Spinal cord (tissue), 10 donors: Measurements from ENCODE around the gene RMDN2. TPM values are rescaled to one million over a fixed set of nuclear protein-coding genes. Genes with fewer than 3 reads are reported as not detected.

Source experiments
- DNase-seq, 6 donors: peaks; one replicate each; pipeline versions ENCODE4 v3.0.0 to v3.0.0-alpha.2; 2013 to 2015; ENCODE audit warnings: low spot score in 6 of 6, low read depth in 4 of 6
- H3K27ac ChIP-seq: one replicate; pipeline ENCODE4 v1.5.1; 2013; ENCODE audit warnings: low read depth, low read length, control low read depth
- H3K27me3 ChIP-seq: one replicate; pipeline ENCODE4 v1.6.1; 2013; ENCODE audit warnings: low read length; ENCODE audit not compliant: control insufficient read depth, insufficient read depth
- H3K36me3 ChIP-seq: one replicate; pipeline ENCODE4 v1.6.1; 2013; ENCODE audit warnings: low read length; ENCODE audit not compliant: control insufficient read depth, insufficient read depth
- H3K4me1 ChIP-seq: one replicate; pipeline ENCODE4 v1.6.1; 2013; ENCODE audit warnings: low read length; ENCODE audit not compliant: control insufficient read depth, insufficient read depth
- H3K4me3 ChIP-seq: one replicate; pipeline ENCODE4 v1.5.1; 2013; ENCODE audit warnings: low read depth, low read length, control low read depth
- H3K9me3 ChIP-seq: one replicate; pipeline ENCODE4 v1.6.1; 2013; ENCODE audit warnings: low read length; ENCODE audit not compliant: control insufficient read depth, insufficient read depth
- WGBS: methylation state at CpG from one replicate; pipeline ENCODE4 v1.1.5; 2013; ENCODE audit warnings: missing lambda C conversion rate; ENCODE audit not compliant: insufficient coverage; 5-methylcytosine and 5-hydroxymethylcytosine counted together
- long read RNA-seq, 4 donors: transcript quantifications; one replicate each; lab custom pipeline, GENCODE V29; 2026
- polyA plus RNA-seq, 2 donors: library from polyadenylated mRNA; unstranded; fragments of 120-200 nt; gene quantifications; one replicate each; pipeline ENCODE4 v1.2.1, GENCODE V29; 2013; ENCODE audit not compliant: insufficient read length in 2 of 2
- total RNA-seq, 2 donors: library from RNA; depleted of rRNA in 1 of 2; stranded (reverse); fragments of 120-200 nt in 1 of 2; fragments of >200 nt in 1 of 2; gene quantifications; one replicate each; pipeline versions ENCODE4 v1.2.3 to v1.2.4, GENCODE V29; 2013 to 2014
- donor health status: healthy.

RMDN2 gene, protein sequence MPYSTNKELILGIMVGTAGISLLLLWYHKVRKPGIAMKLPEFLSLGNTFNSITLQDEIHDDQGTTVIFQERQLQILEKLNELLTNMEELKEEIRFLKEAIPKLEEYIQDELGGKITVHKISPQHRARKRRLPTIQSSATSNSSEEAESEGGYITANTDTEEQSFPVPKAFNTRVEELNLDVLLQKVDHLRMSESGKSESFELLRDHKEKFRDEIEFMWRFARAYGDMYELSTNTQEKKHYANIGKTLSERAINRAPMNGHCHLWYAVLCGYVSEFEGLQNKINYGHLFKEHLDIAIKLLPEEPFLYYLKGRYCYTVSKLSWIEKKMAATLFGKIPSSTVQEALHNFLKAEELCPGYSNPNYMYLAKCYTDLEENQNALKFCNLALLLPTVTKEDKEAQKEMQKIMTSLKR
- total RNA-seq (10 to 100 TPM; 14.6 to 16.7 TPM), polyA plus RNA-seq (1 to 10 TPM; 5.4 to 8.1 TPM)
- long read RNA-seq, donor 1, partial matches to known transcripts: 0 of 3 reads
- long read RNA-seq, donor 1, other reads (novel, unspliced or antisense): 0 of 3 reads
- long read RNA-seq, donor 2: 0 reads
- long read RNA-seq, donor 3: 0 reads
- long read RNA-seq, donor 4, partial matches to known transcripts: 7 of 9 reads
- long read RNA-seq, donor 4, other reads (novel, unspliced or antisense): 0 of 9 reads

DNA sequence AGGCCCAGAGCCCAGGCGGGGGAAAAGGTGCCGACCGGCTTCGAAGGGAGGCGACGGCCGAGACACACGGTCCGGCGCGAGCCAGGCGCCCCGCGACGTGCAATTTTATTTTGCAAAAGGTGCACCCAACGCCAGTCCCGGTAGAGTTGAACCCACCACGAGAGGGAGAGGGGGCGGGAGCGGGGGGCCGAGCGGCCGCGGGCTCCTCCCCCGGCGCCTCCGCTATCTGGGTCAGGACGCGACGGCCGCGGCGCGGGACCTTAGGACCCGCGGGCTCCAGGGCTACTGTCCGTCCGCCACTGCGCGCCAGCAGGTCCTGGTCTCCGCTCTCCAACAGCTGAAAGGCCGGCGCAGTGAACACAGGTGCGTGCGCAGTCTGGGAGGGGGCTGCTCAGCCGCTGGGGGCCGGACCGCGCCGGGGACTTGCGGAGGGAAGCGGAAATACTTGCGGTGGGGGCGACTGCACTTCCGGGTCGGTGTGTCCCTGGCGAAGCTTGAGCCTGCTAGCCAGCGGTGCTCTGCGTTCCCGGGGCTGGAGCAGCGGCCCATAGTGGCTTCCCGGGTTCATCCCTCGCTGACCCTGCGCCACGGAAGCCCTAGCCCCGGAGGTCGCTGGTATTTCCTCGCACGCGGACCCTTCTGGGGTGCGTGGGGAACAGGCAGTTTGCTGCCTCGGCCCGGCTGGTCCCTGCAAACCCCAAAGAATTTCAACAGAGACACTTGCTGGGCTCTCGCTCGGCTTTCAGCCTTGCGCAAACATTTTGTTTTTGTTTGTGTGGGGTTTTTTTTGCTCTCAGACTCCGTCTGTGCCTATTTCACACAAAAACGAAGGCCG is at the start of gene RMDN2:
Gene RMDN2 (plus strand): TSS at position 225 of the 835 bp plus-strand sequence. CDS start 3,991 bp downstream, outside the sequence.
- Histone ChIP-seq H3K4me3 (peak within 1 kb of the TSS; percentile 80), H3K9me3 (no peaks in the 10 kb centered on the region), H3K36me3 (peaks cover under 1% of the 10 kb centered on the region), H3K4me1 (peaks cover 4% of the 10 kb centered on the region), H3K27ac (peak within 1 kb of the TSS; percentile 89), H3K27me3 (no peaks in the 10 kb centered on the region)
- under 1% methylated on average over 72 of the region's 79 CpGs for WGBS
- DNase-seq: peak; percentile 79 to 98 (median 82)

GRCh38 chr2:37875403-37875906 is 49.6 kb upstream of the RMDN2 start:
- H3K36me3 ChIP-seq: no peaks in the 10 kb centered on the region
- H3K4me3 ChIP-seq: no peak overlapping the region
- peaks cover 2% of the 10 kb centered on the region for H3K27me3 ChIP-seq
- no peak overlapping the region for H3K27ac ChIP-seq
- peak in 1 of 6 donors; percentile 20 for DNase-seq
- no peaks in the 10 kb centered on the region for H3K9me3 ChIP-seq
- WGBS: 19% methylated on average over 5 of the region's 15 CpGs
- H3K4me1 ChIP-seq: peaks cover 19% of the 10 kb centered on the region

- Histone ChIP-seq H3K4me3 (no peak overlapping the region), H3K9me3 (no peaks in the 10 kb centered on the region), H3K4me1 (peaks cover 13% of the 10 kb centered on the region), H3K27me3 (peaks cover 4% of the 10 kb centered on the region), H3K36me3 (no peaks in the 10 kb centered on the region), H3K27ac (no peak overlapping the region)
- 85% methylated on average over 5 of the region's 9 CpGs for WGBS
- no peak for DNase-seq
These were observed 48.9 kb upstream of the RMDN2 start for GRCh38 chr2:37876227-37876626.

GRCh38 chr2:37877457-37878315 is 47.4 kb upstream of the RMDN2 start:
- 71% methylated on average over 2 of the region's 12 CpGs for WGBS
- peaks cover 9% of the 10 kb centered on the region for H3K4me1 ChIP-seq
- DNase-seq: peak; percentile 52 to 96 (median 68)
- no peak overlapping the region for H3K4me3 ChIP-seq
- peaks cover 4% of the 10 kb centered on the region for H3K27me3 ChIP-seq
- H3K9me3 ChIP-seq: no peaks in the 10 kb centered on the region
- no peaks in the 10 kb centered on the region for H3K36me3 ChIP-seq
- H3K27ac ChIP-seq: no peak overlapping the region

DNA sequence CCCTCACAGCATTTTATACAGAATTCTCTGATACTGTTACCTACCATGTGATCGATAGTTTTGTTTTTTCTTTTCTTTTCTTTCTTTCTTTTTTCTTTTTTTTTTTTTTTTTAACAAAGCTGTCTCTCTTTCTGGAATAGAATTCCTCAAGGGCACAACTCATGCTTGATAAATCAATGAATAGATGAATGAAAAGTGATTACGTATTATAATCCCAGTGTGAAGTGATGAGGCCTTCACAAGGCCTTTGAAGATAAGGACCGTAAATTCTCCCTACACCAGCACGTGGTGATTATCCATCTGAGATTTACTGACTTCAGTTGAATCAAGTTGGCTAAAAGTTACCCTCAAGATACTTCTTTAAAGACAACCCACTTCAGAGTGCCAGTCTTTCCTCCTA is 46.6 kb upstream of the RMDN2 start:
- Histone ChIP-seq H3K4me3 (no peak overlapping the region), H3K27me3 (peaks cover 4% of the 10 kb centered on the region), H3K27ac (no peak overlapping the region), H3K4me1 (peaks cover 9% of the 10 kb centered on the region), H3K36me3 (no peaks in the 10 kb centered on the region), H3K9me3 (no peaks in the 10 kb centered on the region)
- WGBS: 100% methylated on average over 1 of the region's 4 CpGs
- no peak for DNase-seq

GRCh38 chr2:37880551-37880950 is 44.5 kb upstream of the RMDN2 start:
- peaks cover 2% of the 10 kb centered on the region for H3K27me3 ChIP-seq
- H3K4me3 ChIP-seq: no peak overlapping the region
- no peaks in the 10 kb centered on the region for H3K9me3 ChIP-seq
- 82% methylated on average over 7 of the region's 9 CpGs for whole genome bisulfite sequencing
- H3K27ac ChIP-seq: no peak overlapping the region
- H3K36me3 ChIP-seq: no peaks in the 10 kb centered on the region
- DNase-seq: no peak
- H3K4me1 ChIP-seq: peaks cover 3% of the 10 kb centered on the region

DNA sequence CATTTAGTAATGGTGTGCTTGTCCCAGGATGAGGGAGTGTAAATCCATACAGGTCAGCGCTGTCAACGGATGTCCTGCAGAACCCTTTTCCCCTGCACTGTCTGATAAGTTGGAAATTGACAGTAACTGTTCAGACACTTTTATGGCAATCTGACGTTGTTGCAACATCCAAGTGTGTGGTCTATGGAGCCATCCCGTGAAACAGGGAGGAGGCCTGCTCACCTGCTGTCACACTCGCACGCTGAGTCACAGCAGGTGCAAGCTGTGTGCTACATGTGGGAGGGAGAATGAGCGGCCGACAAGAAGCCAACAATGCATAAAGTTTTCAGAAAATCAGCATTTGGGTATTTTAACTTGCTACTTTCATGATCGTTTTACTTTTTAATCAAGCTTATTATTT is 43.7 kb upstream of the RMDN2 start:
- no peak overlapping the region for H3K4me3 ChIP-seq
- H3K27me3 ChIP-seq: peaks cover 2% of the 10 kb centered on the region
- no peak overlapping the region for H3K27ac ChIP-seq
- 45% methylated on average over 4 of the region's 9 CpGs for WGBS
- DNase-seq: no peak
- H3K36me3 ChIP-seq: no peaks in the 10 kb centered on the region
- H3K4me1 ChIP-seq: no peaks in the 10 kb centered on the region
- H3K9me3 ChIP-seq: no peaks in the 10 kb centered on the region

- no peak for DNase-seq
- no CpG with 5 or more reads among the region's 1 CpG for WGBS
- H3K4me3 ChIP-seq: no peak overlapping the region
These were observed 43.1 kb upstream of the RMDN2 start for GRCh38 chr2:37882036-37882435.

More at GRCh38 chr2:37882036-37882435, 43.1 kb upstream of the RMDN2 start:
- Histone ChIP-seq H3K9me3 (no peaks in the 10 kb centered on the region), H3K4me1 (no peaks in the 10 kb centered on the region), H3K36me3 (no peaks in the 10 kb centered on the region), H3K27ac (no peak overlapping the region), H3K27me3 (peaks cover 2% of the 10 kb centered on the region)
